ENCODE data around the gene ZNF784. TPM values are rescaled to one million over a fixed set of nuclear protein-coding genes. Genes with fewer than 3 reads are reported as not detected.

Gene ZNF784
- total and polyA plus RNA-seq, 10 of the 15 experiments (the other 5 are each of a cell fraction or from before 2014, with no cell fraction given) = 0.10 to 5.2 (median 1.8) TPM

DNA sequence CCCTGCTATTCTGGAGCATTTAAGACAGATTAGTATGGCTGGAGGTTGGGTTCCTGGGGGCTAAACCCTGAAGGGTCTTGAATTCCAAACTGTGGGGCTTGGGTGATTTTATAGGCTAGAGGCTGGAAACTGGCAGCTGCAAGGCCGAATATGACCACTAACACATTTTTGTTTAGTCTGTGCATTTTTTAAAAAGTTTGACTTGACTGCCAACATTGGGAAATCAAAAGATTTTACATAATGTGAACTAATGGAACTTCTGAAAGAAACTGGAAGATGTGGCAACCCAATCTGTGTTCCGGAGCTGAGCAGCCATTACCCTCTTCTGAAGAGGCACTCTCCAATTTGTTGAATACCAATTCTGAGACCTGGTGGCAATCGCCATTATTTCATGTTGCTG, 5.1 kb downstream of the ZNF784 start (continued):
- no peak for TF ChIP-seq SUZ12 (IDR thresholded peaks at IDR 0.05; ENCODE audit: unreplicated experiment)
- no peak for TF ChIP-seq CBX3 (IDR thresholded peaks at IDR 0.05; ENCODE audit: borderline replicate concordance, low read depth)
- TF ChIP-seq GABPA (IDR thresholded peaks at IDR 0.05; ENCODE audit: low read depth) = no peak
- no peak for TF ChIP-seq POLR2AphosphoS5 (IDR thresholded peaks at IDR 0.05; ENCODE audit: low read length)

DNA sequence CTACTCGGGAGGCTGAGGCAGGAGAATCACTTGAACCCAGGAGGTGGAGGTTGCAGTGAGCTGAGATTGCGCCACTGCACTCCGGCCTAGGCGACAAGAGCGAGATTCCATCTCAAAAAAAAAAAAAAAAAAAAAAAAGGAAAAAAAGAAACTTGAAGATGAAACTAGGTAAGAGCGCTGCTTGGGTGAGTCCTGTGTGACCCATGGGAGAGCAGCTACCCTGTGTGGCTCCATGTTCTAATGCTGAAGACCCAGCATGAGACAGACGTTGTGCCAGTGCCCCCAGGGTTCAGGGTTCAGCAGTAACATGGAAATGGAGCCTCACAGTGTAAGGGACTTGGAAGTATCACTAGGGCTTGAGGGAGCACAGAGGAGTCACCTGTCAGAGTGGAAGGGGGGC, 5.9 kb downstream of the ZNF784 start:
- Histone ChIP-seq H3K4me1 (ENCODE audit: control insufficient read depth, insufficient read depth, low read length) (no peaks in the 10 kb centered on the region), H3K36me3 (ENCODE audit: control insufficient read depth in 2 of 2, insufficient read depth in 2 of 2, low read length in 1 of 2) (peaks cover 3 to 12% of the 10 kb centered on the region in 2 experiments; a peak in 3 of 4 replicates), H3K9me3 (replicated peaks; ENCODE audit: control insufficient read depth, insufficient read depth, low read length) (no peaks in the 10 kb centered on the region; the same call in 1 of the 3 replicates), H3K27me3 (replicated peaks in 1 of 2; ENCODE audit: control insufficient read depth in 2 of 2, insufficient read depth in 2 of 2, low read length in 1 of 2) (no peaks in the 10 kb centered on the region), H3K4me2 (ENCODE audit: control insufficient read depth, insufficient read depth) (no peak overlapping the region), H3K79me2 (ENCODE audit: control insufficient read depth, insufficient read depth, low read length) (no peaks in the 10 kb centered on the region), H3K4me3 (no peak overlapping the region), H4K20me1 (ENCODE audit: control insufficient read depth, insufficient read depth) (no peaks in the 10 kb centered on the region), H2AFZ (ENCODE audit: control insufficient read depth, low read depth, low read length) (no peak overlapping the region), H3K9ac (ENCODE audit: control insufficient read depth, insufficient read depth, low read length) (no peak overlapping the region), H3K27ac (ENCODE audit: control insufficient read depth, insufficient read depth) (no peak overlapping the region)
- 70% methylated on average over 7 of the region's 7 CpGs for WGBS (ENCODE audit: insufficient coverage, insufficient replicate concordance, low lambda C conversion rate, missing lambda C conversion rate)
- ChIA-PET RAD21 (ENCODE audit: unreplicated experiment) (interaction anchor here (0.7 kb wide), 1 partner anchor 72 kb away, joined by 6 read pairs; no protein-coding TSS in a partner anchor), POLR2A (interaction anchor here (0.6 kb wide), 1 partner anchor 107 kb away, joined by 4 read pairs; no protein-coding TSS in a partner anchor), CTCF (interaction anchor here (1.5 to 2.8 kb wide), 2 partner anchors 12 to 14 kb away, joined by 5 to 12 read pairs; partner anchors contain the start of gene ZNF865), SMC1A (ENCODE audit: uncharacterized antibody, unreplicated experiment) (interaction anchor here (1.4 kb wide), 1 partner anchor 12 kb away, joined by 3 read pairs; no protein-coding TSS in a partner anchor)
- no peak for FAIRE-seq
- in situ Hi-C loops (cut with MboI) = no loop called here
- no TSS peak for BruUV-seq (replicated peaks)
- intact Hi-C loops (cut with micrococcal nuclease; ENCODE audit: unreplicated experiment) = no loop called here
- ATAC-seq = no peak
- TF ChIP-seq NR2C2 (IDR thresholded peaks at IDR 0.05; ENCODE audit: borderline replicate concordance, control insufficient read depth, insufficient read length, low read depth) (no peak), CREB1 (IDR thresholded peaks at IDR 0.05; ENCODE audit: low read depth) (no peak), SMAD1 (IDR thresholded peaks at IDR 0.05; ENCODE audit: low read depth, partially characterized antibody) (no peak), ATF7 (IDR thresholded peaks at IDR 0.05; ENCODE audit: low read depth) (no peak), RFX5 (IDR thresholded peaks at IDR 0.05; ENCODE audit: low read depth, low read length) (no peak), MEF2B (IDR thresholded peaks at IDR 0.05; ENCODE audit: partially characterized antibody, poor library complexity, severe bottlenecking) (no peak)
- TF ChIP-seq, protein P1, sequence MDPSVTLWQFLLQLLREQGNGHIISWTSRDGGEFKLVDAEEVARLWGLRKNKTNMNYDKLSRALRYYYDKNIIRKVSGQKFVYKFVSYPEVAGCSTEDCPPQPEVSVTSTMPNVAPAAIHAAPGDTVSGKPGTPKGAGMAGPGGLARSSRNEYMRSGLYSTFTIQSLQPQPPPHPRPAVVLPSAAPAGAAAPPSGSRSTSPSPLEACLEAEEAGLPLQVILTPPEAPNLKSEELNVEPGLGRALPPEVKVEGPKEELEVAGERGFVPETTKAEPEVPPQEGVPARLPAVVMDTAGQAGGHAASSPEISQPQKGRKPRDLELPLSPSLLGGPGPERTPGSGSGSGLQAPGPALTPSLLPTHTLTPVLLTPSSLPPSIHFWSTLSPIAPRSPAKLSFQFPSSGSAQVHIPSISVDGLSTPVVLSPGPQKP (IDR thresholded peaks at IDR 0.05; ENCODE audit: low read depth, low read length) = no peak
- DNase-seq (ENCODE audit: low read depth, low spot score) = no peak
